HG03108 (cell line): ENCODE measurements around the gene HS6ST1.

Experiments used
- ATAC-seq: cut with Tn5 transposase; IDR thresholded peaks from one replicate; pipeline ENCODE4 v1.9.1; 2021; ENCODE audit warnings: moderate library complexity; ENCODE audit not compliant: unreplicated experiment

Gene HS6ST1

GRCh38 chr2:128284037-128284441 is 34.6 kb downstream of the HS6ST1 start:
- no peak for ATAC-seq

GRCh38 chr2:128282976-128283810 is 35.5 kb downstream of the HS6ST1 start:
- ATAC-seq: no peak

- no peak for ATAC-seq
Observed at GRCh38 chr2:128282246-128282975, 36.3 kb downstream of the HS6ST1 start.

- ATAC-seq: no peak
Observed at GRCh38 chr2:128281852-128282245, 36.8 kb downstream of the HS6ST1 start.

- no peak for ATAC-seq
Observed at GRCh38 chr2:128280901-128281321, 37.8 kb downstream of the HS6ST1 start.

GRCh38 chr2:128280158-128280871 is 38.4 kb downstream of the HS6ST1 start:
- ATAC-seq: no peak

GRCh38 chr2:128279786-128280157 is 38.9 kb downstream of the HS6ST1 start:
- ATAC-seq: no peak

- ATAC-seq: no peak
Observed at GRCh38 chr2:128279009-128279408, 39.7 kb downstream of the HS6ST1 start.

GRCh38 chr2:128277961-128278681 is 40.5 kb downstream of the HS6ST1 start:
- ATAC-seq: no peak

- no peak for ATAC-seq
Observed at GRCh38 chr2:128276878-128277675, 41.6 kb downstream of the HS6ST1 start.

- ATAC-seq: no peak
Observed at GRCh38 chr2:128275498-128276045, 43.1 kb downstream of the HS6ST1 start.

- no peak for ATAC-seq
Observed at GRCh38 chr2:128274218-128274617, 44.5 kb downstream of the HS6ST1 start.

- ATAC-seq: no peak
Observed at GRCh38 chr2:128273469-128274081, 45.1 kb downstream of the HS6ST1 start.

- ATAC-seq: no peak
Observed at GRCh38 chr2:128272601-128273468, 45.8 kb downstream of the HS6ST1 start.

GRCh38 chr2:128271911-128272600 is 46.6 kb downstream of the HS6ST1 start:
- no peak for ATAC-seq

GRCh38 chr2:128271597-128271910 is 47.1 kb downstream of the HS6ST1 start:
- no peak for ATAC-seq

GRCh38 chr2:128270672-128271596 is 47.7 kb downstream of the HS6ST1 start:
- ATAC-seq: no peak
